Measurements from ENCODE around the gene TBC1D17.

- TF ChIP-seq CTCF (IDR thresholded peaks at IDR 0.05) (no peak), POLR2A (IDR thresholded peaks at IDR 0.05) (no peak)
Observed at GRCh38 chr19:49850221-49850486, 27.3 kb upstream of the TBC1D17 start.
